Smooth muscle cell (in vitro differentiated cells): ENCODE results near the gene MAGI2. TPM values are rescaled to one million over a fixed set of nuclear protein-coding genes. Genes with fewer than 3 reads are reported as not detected.

ENCODE experiments used
- DNase-seq: peaks from one replicate; lab custom pipeline; 2025; ENCODE audit not compliant: unreplicated experiment; lab: John Stamatoyannopoulos, UW
- H2AFZ ChIP-seq: fragments of 200-600 bp; sonication (generic); 2 replicates; pipeline ENCODE4 v1.6.0; 2016; ENCODE audit warnings: antibody characterized with exemption, low read depth, mild to moderate bottlenecking
- H3F3A ChIP-seq: fragments of 200-600 bp; sonication (generic); 2 replicates; pipeline ENCODE4 v1.6.0; 2017; ENCODE audit warnings: antibody characterized with exemption, low read depth
- H3K27ac ChIP-seq: fragments of 200-600 bp; sonication (generic); 2 replicates; pipeline ENCODE4 v1.5.1; 2016; ENCODE audit warnings: low read depth, mild to moderate bottlenecking
- H3K27me3 ChIP-seq: fragments of 200-600 bp; sonication (generic); 2 replicates; pipeline ENCODE4 v1.6.1; 2016; ENCODE audit warnings: low read depth, mild to moderate bottlenecking
- H3K36me3 ChIP-seq: fragments of 200-600 bp; sonication (generic); 2 replicates; pipeline ENCODE4 v1.5.1; 2016; ENCODE audit warnings: low read depth
- H3K4me1 ChIP-seq: fragments of 200-600 bp; sonication (generic); 2 replicates; pipeline ENCODE4 v1.5.1; 2016; ENCODE audit warnings: low read depth
- H3K4me2 ChIP-seq: fragments of 200-600 bp; sonication (generic); 2 replicates; pipeline ENCODE4 v1.6.0; 2016; ENCODE audit warnings: mild to moderate bottlenecking
- H3K4me3 ChIP-seq: fragments of 200-600 bp; sonication (generic); 2 replicates; pipeline ENCODE4 v1.5.1; 2016; ENCODE audit warnings: mild to moderate bottlenecking
- H3K79me2 ChIP-seq: fragments of 200-600 bp; sonication (generic); 2 replicates; pipeline ENCODE4 v1.6.0; 2016; ENCODE audit warnings: low read depth, mild to moderate bottlenecking
- H3K9ac ChIP-seq: fragments of 200-600 bp; sonication (generic); 2 replicates; pipeline ENCODE4 v1.6.0; 2016; ENCODE audit warnings: low read depth
- H3K9me3 ChIP-seq: fragments of 200-600 bp; sonication (generic); replicated peaks from 2 replicates; pipeline ENCODE4 v1.5.1; 2016; ENCODE audit warnings: low read depth
- H4K20me1 ChIP-seq: fragments of 200-600 bp; sonication (generic); 2 replicates; pipeline ENCODE4 v1.6.0; 2016; ENCODE audit warnings: low read depth
- WGBS: methylation state at CpG from one replicate; pipeline ENCODE4 v1.1.7; 2016; ENCODE audit warnings: low lambda C conversion rate; 5-methylcytosine and 5-hydroxymethylcytosine counted together
- polyA plus RNA-seq: library from polyadenylated mRNA; unstranded; fragments of >200 nt; fragmentation: Nextera tagmentation; extraction: Ambion mirVana; gene quantifications from 2 replicates; pipeline ENCODE4 v1.2.1, GENCODE V29; 2016
- total RNA-seq: library from RNA; depleted of rRNA; stranded (reverse); fragments of >200 nt; gene quantifications from 2 replicates; pipeline ENCODE4 v1.2.3, GENCODE V29; 2014
- TF ChIP-seq, protein P1 (sequence below): fragments of 200-600 bp; sonication (generic); IDR thresholded peaks from 2 replicates; pipeline ENCODE4 v1.5.1; 2017; ENCODE audit warnings: borderline replicate concordance, mild to moderate bottlenecking, antibody characterized with exemption; ENCODE audit not compliant: insufficient read depth, poor library complexity, severe bottlenecking

MAGI2 gene
- total and polyA plus RNA-seq, 2 experiments from 2014 or later, result 3.4 to 10.7 TPM

GRCh38 chr7:78015574-78016260 lies 1437.8 kb downstream of the MAGI2 start:
- TF ChIP-seq, protein P1, sequence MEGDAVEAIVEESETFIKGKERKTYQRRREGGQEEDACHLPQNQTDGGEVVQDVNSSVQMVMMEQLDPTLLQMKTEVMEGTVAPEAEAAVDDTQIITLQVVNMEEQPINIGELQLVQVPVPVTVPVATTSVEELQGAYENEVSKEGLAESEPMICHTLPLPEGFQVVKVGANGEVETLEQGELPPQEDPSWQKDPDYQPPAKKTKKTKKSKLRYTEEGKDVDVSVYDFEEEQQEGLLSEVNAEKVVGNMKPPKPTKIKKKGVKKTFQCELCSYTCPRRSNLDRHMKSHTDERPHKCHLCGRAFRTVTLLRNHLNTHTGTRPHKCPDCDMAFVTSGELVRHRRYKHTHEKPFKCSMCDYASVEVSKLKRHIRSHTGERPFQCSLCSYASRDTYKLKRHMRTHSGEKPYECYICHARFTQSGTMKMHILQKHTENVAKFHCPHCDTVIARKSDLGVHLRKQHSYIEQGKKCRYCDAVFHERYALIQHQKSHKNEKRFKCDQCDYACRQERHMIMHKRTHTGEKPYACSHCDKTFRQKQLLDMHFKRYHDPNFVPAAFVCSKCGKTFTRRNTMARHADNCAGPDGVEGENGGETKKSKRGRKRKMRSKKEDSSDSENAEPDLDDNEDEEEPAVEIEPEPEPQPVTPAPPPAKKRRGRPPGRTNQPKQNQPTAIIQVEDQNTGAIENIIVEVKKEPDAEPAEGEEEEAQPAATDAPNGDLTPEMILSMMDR, result no peak
- Histone ChIP-seq H3F3A (no peaks in the 10 kb centered on the region), H3K79me2 (no peaks in the 10 kb centered on the region), H3K4me1 (peaks cover 13% of the 10 kb centered on the region), H3K27ac (no peak overlapping the region), H2AFZ (no peak overlapping the region), H3K9ac (no peak overlapping the region), H3K4me3 (no peak overlapping the region), H3K4me2 (no peak overlapping the region), H3K27me3 (no peaks in the 10 kb centered on the region), H4K20me1 (no peaks in the 10 kb centered on the region), H3K36me3 (no peaks in the 10 kb centered on the region), H3K9me3 (no peaks in the 10 kb centered on the region)
- DNase-seq, result no peak
- 92% methylated on average over 5 of the region's 5 CpGs for WGBS

- Histone ChIP-seq H3K36me3 (no peaks in the 10 kb centered on the region), H3K27me3 (no peaks in the 10 kb centered on the region), H3K79me2 (no peaks in the 10 kb centered on the region), H3K9me3 (no peaks in the 10 kb centered on the region), H4K20me1 (no peaks in the 10 kb centered on the region), H3K4me3 (no peak overlapping the region), H3K4me2 (no peak overlapping the region), H3K4me1 (peaks cover 13% of the 10 kb centered on the region), H3F3A (no peaks in the 10 kb centered on the region), H2AFZ (no peak overlapping the region), H3K9ac (no peak overlapping the region), H3K27ac (no peak overlapping the region)
- no peak for DNase-seq
- WGBS, result 76% methylated on average over 3 of the region's 3 CpGs
- TF ChIP-seq, protein P1, result no peak
These were observed 1439.1 kb downstream of the MAGI2 start for GRCh38 chr7:78014401-78014800.

GRCh38 chr7:78013386-78013785 lies 1440.1 kb downstream of the MAGI2 start:
- 75% methylated on average over 3 of the region's 3 CpGs for WGBS
- no peaks in the 10 kb centered on the region for H3K27me3 ChIP-seq

More at GRCh38 chr7:78013386-78013785, 1440.1 kb downstream of the MAGI2 start:
- Histone ChIP-seq H4K20me1 (no peaks in the 10 kb centered on the region), H3K27ac (no peak overlapping the region), H3K4me3 (no peak overlapping the region), H3K4me2 (no peak overlapping the region), H3K79me2 (no peaks in the 10 kb centered on the region), H3F3A (no peaks in the 10 kb centered on the region), H3K36me3 (no peaks in the 10 kb centered on the region), H3K9me3 (no peaks in the 10 kb centered on the region), H2AFZ (no peak overlapping the region), H3K9ac (no peak overlapping the region), H3K4me1 (peaks cover 6% of the 10 kb centered on the region)
- DNase-seq, result no peak
- TF ChIP-seq, protein P1, result no peak
